IMR-90 (cell line): ENCODE results near the gene MCF2L2. TPM values are rescaled to one million over a fixed set of nuclear protein-coding genes. Genes with fewer than 3 reads are reported as not detected.

Source experiments
- ATAC-seq: fragments of 200-7000 bp; cut with Tn5 transposase; 2 replicates; pipeline ENCODE4 v1.9.1; 2020; ENCODE audit warnings: low read depth, mild to moderate bottlenecking, moderate library complexity
- BruUV-seq: library from RNA; stranded (reverse); fragments of 400-500 nt; replicated peaks from 2 replicates; lab custom pipeline; 2021; lab: Mats Ljungman, UMichigan
- CTCF ChIA-PET: fragments of 300-600 bp; formaldehyde crosslinking; extraction: SDS; loops from one replicate; lab custom pipeline; 2021; ENCODE audit warnings: antibody characterized with exemption; lab: Yijun Ruan, JAX
- POLR2A ChIA-PET: fragments of 300-600 bp; sonication (Branson Sonifier 250); formaldehyde crosslinking; loops from one replicate; lab custom pipeline; 2022; ENCODE audit warnings: antibody characterized with exemption; ENCODE audit not compliant: unreplicated experiment; lab: Charles Lee
- DNase-seq: peaks from one replicate; pipeline ENCODE4 v3.0.0; 2013
- H2AFZ ChIP-seq: replicated peaks from 2 replicates; pipeline ENCODE3; 2013; ENCODE audit warnings: low read length, mild to moderate bottlenecking; ENCODE audit not compliant: poor library complexity
- H2AK5ac ChIP-seq: 2 replicates; pipeline ENCODE4 v1.6.1; 2013; ENCODE audit warnings: low read depth, low read length, inconsistent platforms
- H2AK9ac ChIP-seq: replicated peaks from 2 replicates; pipeline ENCODE3; 2013; ENCODE audit warnings: mild to moderate bottlenecking, low read depth, low read length, moderate library complexity; ENCODE audit not compliant: poor library complexity
- H2BK120ac ChIP-seq: 2 replicates; pipeline ENCODE4 v1.6.1; 2013; ENCODE audit warnings: low read depth, low read length, inconsistent platforms
- H2BK15ac ChIP-seq: 3 replicates; pipeline ENCODE4 v1.6.1; 2013; ENCODE audit warnings: low read depth, low read length, inconsistent platforms
- H2BK20ac ChIP-seq: 2 replicates; pipeline ENCODE4 v1.6.1; 2013; ENCODE audit warnings: low read depth, mild to moderate bottlenecking, inconsistent platforms, low read length, moderate library complexity
- H2BK5ac ChIP-seq: 2 replicates; pipeline ENCODE4 v1.6.1; 2013; ENCODE audit warnings: mild to moderate bottlenecking, low read depth, low read length, inconsistent platforms; ENCODE audit not compliant: poor library complexity, severe bottlenecking
- H3K14ac ChIP-seq: replicated peaks from 2 replicates; pipeline ENCODE4 v1.6.1; 2013; ENCODE audit warnings: low read depth, low read length, inconsistent platforms
- H3K18ac ChIP-seq: 2 replicates; pipeline ENCODE4 v1.6.1; 2013; ENCODE audit warnings: low read depth, low read length, control low read depth
- H3K23ac ChIP-seq: 2 replicates; pipeline ENCODE4 v1.6.1; 2013; ENCODE audit warnings: low read depth, low read length, inconsistent platforms
- H3K27ac ChIP-seq: 2 replicates; pipeline ENCODE4 v1.5.1; 2013; ENCODE audit warnings: mild to moderate bottlenecking, control low read depth, low read length; ENCODE audit not compliant: insufficient read depth
- H3K27me3 ChIP-seq: 2 replicates; pipeline ENCODE4 v1.6.1; 2013; ENCODE audit warnings: low read length; ENCODE audit not compliant: control insufficient read depth, insufficient read depth
- H3K36me3 ChIP-seq: 2 replicates; pipeline ENCODE4 v1.6.1; 2013; ENCODE audit warnings: low read length, mixed read lengths; ENCODE audit not compliant: control insufficient read depth, insufficient read depth
- H3K4ac ChIP-seq: 2 replicates; pipeline ENCODE4 v1.6.1; 2013; ENCODE audit warnings: low read depth, low read length, inconsistent platforms
- H3K4me1 ChIP-seq: 2 replicates; pipeline ENCODE4 v1.6.1; 2013; ENCODE audit warnings: low read length, mixed read lengths; ENCODE audit not compliant: control insufficient read depth, insufficient read depth
- H3K4me2 ChIP-seq: 2 replicates; pipeline ENCODE4 v1.6.1; 2013; ENCODE audit warnings: low read depth, mild to moderate bottlenecking, control low read depth, low read length, moderate library complexity
- H3K4me3 ChIP-seq: 2 replicates; pipeline ENCODE4 v1.5.1; 2013; ENCODE audit warnings: low read depth, mild to moderate bottlenecking, control low read depth, low read length, moderate library complexity; ENCODE audit not compliant: insufficient read depth
- H3K56ac ChIP-seq: 2 replicates; pipeline ENCODE4 v1.6.1; 2013; ENCODE audit warnings: low read length, inconsistent platforms; ENCODE audit not compliant: insufficient read depth; ENCODE audit errors: extremely low read depth
- H3K79me1 ChIP-seq, 2 experiments: 2 replicates each; pipeline ENCODE4 v1.6.1; 2013; ENCODE audit warnings: low read length in 2 of 2, inconsistent platforms in 1 of 2, low read depth in 1 of 2
- H3K9ac ChIP-seq: 2 replicates; pipeline ENCODE4 v1.6.1; 2013; ENCODE audit warnings: low read depth, low read length, control low read depth
- H3K9me1 ChIP-seq: 2 replicates; pipeline ENCODE4 v1.6.1; 2013; ENCODE audit warnings: low read length, inconsistent platforms; ENCODE audit not compliant: insufficient read depth
- H3K9me3 ChIP-seq: 2 replicates; pipeline ENCODE4 v1.6.1; 2013; ENCODE audit warnings: low read length; ENCODE audit not compliant: control insufficient read depth, insufficient read depth
- H4K20me1 ChIP-seq: 2 replicates; pipeline ENCODE4 v1.6.1; 2013; ENCODE audit warnings: low read length, inconsistent platforms; ENCODE audit not compliant: insufficient read depth
- H4K5ac ChIP-seq: 2 replicates; pipeline ENCODE4 v1.6.1; 2013; ENCODE audit warnings: mild to moderate bottlenecking, low read depth, low read length, control low read depth
- H4K8ac ChIP-seq, 2 experiments: 2 replicates each; pipeline ENCODE4 v1.6.1; 2013; ENCODE audit warnings: low read depth in 2 of 2, low read length in 2 of 2, control low read depth in 1 of 2, inconsistent platforms in 1 of 2
- H4K91ac ChIP-seq: 2 replicates; pipeline ENCODE4 v1.6.1; 2013; ENCODE audit warnings: low read depth, low read length, inconsistent platforms; ENCODE audit not compliant: insufficient read depth
- BHLHE40 ChIP-seq: fragments of 150-350 bp; IDR thresholded peaks from 2 replicates; pipeline ENCODE4 v1.6.1; 2016; ENCODE audit warnings: mild to moderate bottlenecking, low read depth, low read length
- CEBPB ChIP-seq: IDR thresholded peaks from 2 replicates; pipeline ENCODE4 v1.6.1; 2012; ENCODE audit warnings: low read depth, low read length, improper control_type of control experiment
- CHD1 ChIP-seq: IDR thresholded peaks from 2 replicates; pipeline ENCODE4 v1.6.1; 2012; ENCODE audit warnings: low read depth, low read length, improper control_type of control experiment
- FOS ChIP-seq: fragments of 150-350 bp; IDR thresholded peaks from 2 replicates; pipeline ENCODE4 v1.6.1; 2016; ENCODE audit warnings: low read depth, low read length
- MAFK ChIP-seq: IDR thresholded peaks from 2 replicates; pipeline ENCODE4 v1.6.1; 2012; ENCODE audit warnings: low read depth, low read length, improper control_type of control experiment
- MAZ ChIP-seq: IDR thresholded peaks from 2 replicates; pipeline ENCODE4 v1.6.1; 2012; ENCODE audit warnings: low read depth, mild to moderate bottlenecking, low read length, improper control_type of control experiment, moderate library complexity, borderline replicate concordance
- MXI1 ChIP-seq: IDR thresholded peaks from 2 replicates; pipeline ENCODE4 v1.6.1; 2012; ENCODE audit warnings: low read depth, mild to moderate bottlenecking, low read length, moderate library complexity, borderline replicate concordance
- NFE2L2 ChIP-seq: fragments of 150-350 bp; IDR thresholded peaks from 2 replicates; pipeline ENCODE4 v1.6.1; 2016; ENCODE audit warnings: low read depth, mild to moderate bottlenecking, low read length
- POLR2A ChIP-seq: IDR thresholded peaks from 2 replicates; pipeline ENCODE4 v1.6.1; 2012; ENCODE audit warnings: mild to moderate bottlenecking, low read depth, low read length
- RAD21 ChIP-seq: IDR thresholded peaks from 2 replicates; pipeline ENCODE4 v1.6.1; 2012; ENCODE audit warnings: low read length, improper control_type of control experiment
- RCOR1 ChIP-seq: IDR thresholded peaks from 2 replicates; pipeline ENCODE4 v1.6.1; 2012; ENCODE audit warnings: mild to moderate bottlenecking, low read length, improper control_type of control experiment; ENCODE audit not compliant: insufficient replicate concordance
- RFX5 ChIP-seq: IDR thresholded peaks from 2 replicates; pipeline ENCODE4 v1.8.0; 2012; ENCODE audit warnings: low read depth, mild to moderate bottlenecking, low read length, moderate library complexity
- SMC3 ChIP-seq: fragments of 150-350 bp; IDR thresholded peaks from 2 replicates; pipeline ENCODE4 v1.6.1; 2016; ENCODE audit warnings: low read depth, mild to moderate bottlenecking, antibody characterized with exemption, low read length, moderate library complexity
- WGBS, 2 experiments: methylation state at CpG; one replicate each; pipeline versions ENCODE4 v1.1.5 to v1.1.7; 2013; ENCODE audit warnings: missing lambda C conversion rate in 2 of 2; ENCODE audit not compliant: insufficient read length in 1 of 2; ENCODE audit errors: extremely low coverage in 2 of 2; 5-methylcytosine and 5-hydroxymethylcytosine counted together
- dilution Hi-C: fragments of 300-500 bp; cut with HindIII; formaldehyde crosslinking; loops from one replicate; pipeline ENCODE4 v1.14.3; 2018; ENCODE audit warnings: low sequenced_read_pairs; ENCODE audit not compliant: unreplicated experiment
- in situ Hi-C: fragments of 300-500 bp; cut with MboI; formaldehyde crosslinking; loops from 3 replicates; pipeline ENCODE4 v1.14.3; 2019; ENCODE audit warnings: low sequenced_read_pairs, inconsistent platforms, mixed read lengths
- intact Hi-C: fragments of 100-400 bp; cut with micrococcal nuclease; formaldehyde crosslinking; loops from 2 replicates; pipeline ENCODE4 v1.10.0; 2022
- polyA plus RNA-seq, 3 experiments: library from polyadenylated mRNA; depleted of rRNA; stranded (reverse); fragments of >200 nt; gene quantifications; 2 replicates each; pipeline ENCODE4 v1.2.3, GENCODE V29; 2012; ENCODE audit warnings: low replicate concordance in 1 of 3
- total RNA-seq: library from RNA; depleted of rRNA; stranded (reverse); fragments of >200 nt; gene quantifications from 2 replicates; pipeline ENCODE4 v1.2.3, GENCODE V29; 2012
- TF ChIP-seq, protein P1 (sequence below): fragments of 150-350 bp; IDR thresholded peaks from 2 replicates; pipeline ENCODE4 v1.6.1; 2017; ENCODE audit warnings: mild to moderate bottlenecking, antibody characterized with exemption, low read length, low read depth
- TF ChIP-seq, protein P2 (sequence below): fragments of 150-350 bp; IDR thresholded peaks from 2 replicates; pipeline ENCODE4 v1.6.1; 2016; ENCODE audit warnings: low read depth, mild to moderate bottlenecking, low read length, moderate library complexity, borderline replicate concordance
- TF ChIP-seq, protein P3 (sequence below): conservative IDR thresholded peaks from 2 replicates; pipeline ENCODE4 v1.5.1; 2012; ENCODE audit warnings: mild to moderate bottlenecking, low read depth, low read length, improper control_type of control experiment

Gene MCF2L2
- total and polyA plus RNA-seq, 2 of the 4 experiments (the other 2 are of a cell fraction), result under 0.01 TPM; not detected in 1

GRCh38 chr3:183212565-183212964, 215.9 kb downstream of the MCF2L2 start:
- Histone ChIP-seq H3K79me1 (no peaks in the 10 kb centered on the region), H3K4ac (no peak overlapping the region), H3K9me1 (no peaks in the 10 kb centered on the region), H3K4me1 (no peaks in the 10 kb centered on the region), H3K27me3 (peaks cover 31% of the 10 kb centered on the region), H2BK20ac (no peak overlapping the region), H3K9ac (no peak overlapping the region), H3K4me3 (no peak overlapping the region), H2BK120ac (no peak overlapping the region), H3K36me3 (no peaks in the 10 kb centered on the region), H4K5ac (no peak overlapping the region), H3K4me2 (no peak overlapping the region), H3K27ac (no peak overlapping the region), H2BK5ac (no peak overlapping the region), H3K18ac (no peak overlapping the region), H3K9me3 (no peaks in the 10 kb centered on the region), H2AK5ac (no peak overlapping the region), H4K8ac (no peak overlapping the region), H4K20me1 (no peaks in the 10 kb centered on the region), H4K91ac (no peak overlapping the region), H2BK15ac (no peak overlapping the region), H2AK9ac (no peak overlapping the region), H3K23ac (no peak overlapping the region), H2AFZ (no peak overlapping the region), H3K14ac (no peak overlapping the region), H3K56ac (no peak overlapping the region)
- intact Hi-C loops, result no loop called here
- TF ChIP-seq NFE2L2 (no peak), FOS (no peak), RFX5 (no peak), RAD21 (no peak), SMC3 (no peak), CHD1 (no peak), BHLHE40 (no peak), CEBPB (no peak), MXI1 (no peak), RCOR1 (no peak), MAFK (no peak), POLR2A (no peak), MAZ (no peak)
- TF ChIP-seq, protein P1, sequence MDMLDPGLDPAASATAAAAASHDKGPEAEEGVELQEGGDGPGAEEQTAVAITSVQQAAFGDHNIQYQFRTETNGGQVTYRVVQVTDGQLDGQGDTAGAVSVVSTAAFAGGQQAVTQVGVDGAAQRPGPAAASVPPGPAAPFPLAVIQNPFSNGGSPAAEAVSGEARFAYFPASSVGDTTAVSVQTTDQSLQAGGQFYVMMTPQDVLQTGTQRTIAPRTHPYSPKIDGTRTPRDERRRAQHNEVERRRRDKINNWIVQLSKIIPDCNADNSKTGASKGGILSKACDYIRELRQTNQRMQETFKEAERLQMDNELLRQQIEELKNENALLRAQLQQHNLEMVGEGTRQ, result no peak
- TF ChIP-seq, protein P2, sequence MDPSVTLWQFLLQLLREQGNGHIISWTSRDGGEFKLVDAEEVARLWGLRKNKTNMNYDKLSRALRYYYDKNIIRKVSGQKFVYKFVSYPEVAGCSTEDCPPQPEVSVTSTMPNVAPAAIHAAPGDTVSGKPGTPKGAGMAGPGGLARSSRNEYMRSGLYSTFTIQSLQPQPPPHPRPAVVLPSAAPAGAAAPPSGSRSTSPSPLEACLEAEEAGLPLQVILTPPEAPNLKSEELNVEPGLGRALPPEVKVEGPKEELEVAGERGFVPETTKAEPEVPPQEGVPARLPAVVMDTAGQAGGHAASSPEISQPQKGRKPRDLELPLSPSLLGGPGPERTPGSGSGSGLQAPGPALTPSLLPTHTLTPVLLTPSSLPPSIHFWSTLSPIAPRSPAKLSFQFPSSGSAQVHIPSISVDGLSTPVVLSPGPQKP, result no peak
- TF ChIP-seq, protein P3, sequence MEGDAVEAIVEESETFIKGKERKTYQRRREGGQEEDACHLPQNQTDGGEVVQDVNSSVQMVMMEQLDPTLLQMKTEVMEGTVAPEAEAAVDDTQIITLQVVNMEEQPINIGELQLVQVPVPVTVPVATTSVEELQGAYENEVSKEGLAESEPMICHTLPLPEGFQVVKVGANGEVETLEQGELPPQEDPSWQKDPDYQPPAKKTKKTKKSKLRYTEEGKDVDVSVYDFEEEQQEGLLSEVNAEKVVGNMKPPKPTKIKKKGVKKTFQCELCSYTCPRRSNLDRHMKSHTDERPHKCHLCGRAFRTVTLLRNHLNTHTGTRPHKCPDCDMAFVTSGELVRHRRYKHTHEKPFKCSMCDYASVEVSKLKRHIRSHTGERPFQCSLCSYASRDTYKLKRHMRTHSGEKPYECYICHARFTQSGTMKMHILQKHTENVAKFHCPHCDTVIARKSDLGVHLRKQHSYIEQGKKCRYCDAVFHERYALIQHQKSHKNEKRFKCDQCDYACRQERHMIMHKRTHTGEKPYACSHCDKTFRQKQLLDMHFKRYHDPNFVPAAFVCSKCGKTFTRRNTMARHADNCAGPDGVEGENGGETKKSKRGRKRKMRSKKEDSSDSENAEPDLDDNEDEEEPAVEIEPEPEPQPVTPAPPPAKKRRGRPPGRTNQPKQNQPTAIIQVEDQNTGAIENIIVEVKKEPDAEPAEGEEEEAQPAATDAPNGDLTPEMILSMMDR, result no peak
- ChIA-PET POLR2A (no interaction called here), CTCF (no interaction called here)
- dilution Hi-C loops, result no loop called here
- 90% methylated on average over 2 of the region's 7 CpGs; no CpG with 5 or more reads in 1 of the 2 experiments for WGBS, 2 experiments
- DNase-seq (no peak), ATAC-seq (no peak)
- in situ Hi-C loops, result no loop called here
- no TSS peak for BruUV-seq
